Colon (tissue), 2 donors: ENCODE data around the gene DNAJB1.
"Not testable (repeated sequence)": the region's sequence is repeated elsewhere in the genome, so short reads cannot be mapped to it uniquely, and the experiment has no call there.

Source experiments
- FAIRE-seq: peaks from 2 replicates; lab custom pipeline; 2012; peaks lifted over from hg19 to GRCh38; lab: Jason Lieb, UNC
- donor health status: control.
- donor health status: control.

DNAJB1 gene

DNA sequence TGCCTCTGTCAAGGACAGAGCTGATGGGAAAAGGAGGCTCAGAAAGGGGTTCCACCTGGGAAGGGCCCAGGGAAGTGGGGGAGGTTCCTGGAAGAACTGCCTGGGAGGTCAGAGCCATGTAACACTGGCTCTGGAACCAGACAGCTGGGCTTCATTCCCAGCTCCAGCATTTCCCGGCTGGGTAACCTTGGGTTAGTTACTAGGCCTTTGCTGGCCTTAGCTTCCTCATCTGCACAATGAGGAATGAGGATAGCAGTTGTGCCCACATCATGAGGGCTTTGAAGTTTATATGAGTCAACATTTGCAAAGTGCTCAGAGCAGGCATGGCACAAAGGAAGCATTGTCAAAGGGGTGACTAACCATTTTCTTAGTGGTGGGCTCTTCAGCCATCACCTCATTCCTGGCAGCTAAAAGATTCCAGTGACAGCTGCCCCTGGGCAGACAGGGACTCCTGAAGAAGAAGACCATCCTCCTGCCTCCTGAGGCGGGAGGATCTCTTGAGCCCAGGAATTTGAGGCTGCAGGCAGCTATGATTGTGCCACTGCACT is 1.7 kb upstream of the DNAJB1 start:
- FAIRE-seq = no peak

DNA sequence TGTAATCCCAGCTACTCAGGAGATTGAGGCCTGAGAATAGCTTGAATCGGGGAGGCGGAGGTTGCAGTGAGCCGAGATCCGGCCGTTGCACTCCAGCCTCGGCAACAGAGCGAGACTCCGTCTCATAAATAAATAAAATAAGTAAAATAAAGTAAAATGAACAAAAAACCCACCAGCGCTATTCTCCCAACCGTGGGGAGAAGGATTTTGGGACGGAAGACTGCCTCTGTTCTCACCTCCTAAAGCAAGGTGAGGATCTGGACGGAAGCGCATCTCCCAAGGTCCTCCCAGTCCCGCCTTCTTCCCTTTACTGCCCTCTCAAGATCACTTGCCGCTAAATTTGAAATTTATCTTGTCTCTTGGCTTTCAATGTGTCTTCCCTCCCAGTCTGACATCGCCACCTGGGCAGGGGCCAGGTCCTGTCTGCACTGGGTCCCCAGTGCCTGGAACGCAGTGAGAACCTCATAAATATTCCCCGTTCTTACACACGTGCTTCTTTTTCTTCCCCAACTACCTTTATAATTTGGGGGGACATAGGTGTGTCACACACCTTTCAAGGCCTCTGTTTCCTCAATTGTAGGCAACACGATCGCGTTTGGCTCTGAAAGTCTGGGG is 1.2 kb upstream of the DNAJB1 start:
- FAIRE-seq = no peak

DNA sequence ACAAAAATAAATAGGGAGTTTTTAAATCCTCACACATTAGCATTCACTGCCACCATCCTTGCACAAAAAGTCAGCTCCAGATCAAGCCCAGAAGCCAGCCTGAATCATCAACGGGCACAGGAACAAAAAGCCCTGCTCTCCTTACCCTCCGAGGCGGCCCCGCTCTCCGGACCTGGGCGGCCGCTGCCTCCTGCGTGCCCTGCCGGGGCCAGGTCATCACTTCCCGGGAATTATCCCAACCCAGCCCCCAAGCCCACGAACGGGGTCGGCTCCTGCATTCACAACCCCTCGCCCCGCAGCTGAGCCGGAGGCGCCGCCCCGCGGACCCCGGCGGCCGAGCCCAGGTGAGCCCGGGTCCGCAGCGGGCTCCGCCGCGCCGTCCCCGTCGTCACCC is 754 bp downstream of the DNAJB1 start:
- no peak for FAIRE-seq

DNA sequence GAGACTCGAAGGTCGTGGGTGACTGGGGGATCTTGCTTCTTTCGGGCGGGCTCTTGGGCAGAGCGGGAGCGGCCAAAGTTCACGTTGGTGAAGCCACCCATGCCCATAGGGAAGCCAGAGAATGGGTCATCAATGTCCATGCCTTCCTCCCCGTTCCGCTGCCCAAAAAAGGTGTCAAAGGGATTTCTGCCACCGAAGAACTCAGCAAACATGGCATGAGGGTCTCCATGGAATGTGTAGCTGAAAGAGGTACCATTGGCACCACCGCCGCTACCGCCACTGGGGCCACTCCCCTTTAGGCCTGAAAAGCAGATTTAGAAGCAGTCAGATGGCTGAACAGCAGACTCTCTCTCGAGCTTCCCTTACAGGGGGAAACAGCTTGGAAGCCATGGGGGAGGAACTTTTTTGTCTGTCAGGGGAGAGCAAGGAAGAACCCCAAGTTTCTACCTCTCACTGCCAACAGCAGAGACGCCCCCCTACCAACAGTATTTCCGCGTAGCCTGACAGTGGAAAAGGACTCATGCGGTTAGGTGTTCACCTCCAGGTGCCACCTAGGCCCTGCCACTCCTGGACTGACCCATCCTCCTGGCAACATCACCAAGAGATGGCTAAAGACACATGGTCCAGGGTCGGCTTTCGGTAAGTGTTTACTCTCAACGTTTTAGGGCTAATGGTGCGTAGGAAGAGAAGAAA is 1.3 kb downstream of the DNAJB1 start:
- FAIRE-seq = no peak

DNA sequence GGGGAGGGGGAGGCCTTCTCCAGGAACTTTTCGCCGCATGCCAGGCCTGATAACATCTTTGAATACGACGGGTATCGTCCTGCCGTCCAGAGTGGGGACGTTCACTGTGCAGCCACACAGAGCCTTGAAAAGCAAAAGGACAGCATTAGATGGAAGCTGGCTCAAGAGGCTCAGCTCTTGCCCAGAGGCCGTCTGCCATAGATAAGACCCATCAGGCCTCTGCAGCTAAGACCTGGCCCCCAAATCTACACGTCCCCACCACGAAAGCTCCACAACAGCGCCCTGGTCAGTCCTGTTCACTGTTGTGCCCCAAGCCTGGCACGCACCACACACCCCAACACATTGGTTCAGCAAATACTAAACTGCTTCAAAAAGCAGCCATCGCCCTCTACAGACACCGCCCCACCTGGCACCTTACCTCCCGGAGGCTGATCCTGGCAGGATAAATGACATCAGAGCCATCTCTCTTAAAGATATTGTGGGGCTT is 2.1 kb downstream of the DNAJB1 start:
- no peak for FAIRE-seq

DNA sequence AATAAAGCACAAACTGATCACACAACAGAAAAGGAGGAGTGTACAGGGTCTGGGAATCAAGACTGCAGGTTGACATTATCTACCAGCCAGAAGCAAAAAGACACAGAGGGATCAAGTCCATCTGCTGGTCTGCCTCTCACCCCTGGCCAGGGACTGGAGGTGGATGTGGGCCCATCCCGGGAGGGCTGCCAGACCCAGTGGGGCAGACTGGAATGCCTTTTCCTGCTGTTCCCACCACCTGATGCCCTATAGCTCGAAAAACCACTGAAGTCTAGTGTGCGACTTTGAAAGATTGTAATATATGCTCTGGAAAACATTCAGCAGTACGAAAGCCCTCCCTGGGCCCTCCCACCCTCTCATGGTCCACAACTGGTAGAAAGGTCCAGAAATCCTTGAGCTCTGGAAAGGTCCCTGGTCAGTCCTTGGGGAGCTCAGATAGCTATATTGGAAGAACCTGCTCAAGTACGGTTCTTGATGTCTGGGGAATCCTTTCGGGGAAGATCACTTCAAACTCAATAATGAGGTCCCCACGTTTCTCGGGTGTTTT is 2.6 kb downstream of the DNAJB1 start:
- no peak for FAIRE-seq

DNA sequence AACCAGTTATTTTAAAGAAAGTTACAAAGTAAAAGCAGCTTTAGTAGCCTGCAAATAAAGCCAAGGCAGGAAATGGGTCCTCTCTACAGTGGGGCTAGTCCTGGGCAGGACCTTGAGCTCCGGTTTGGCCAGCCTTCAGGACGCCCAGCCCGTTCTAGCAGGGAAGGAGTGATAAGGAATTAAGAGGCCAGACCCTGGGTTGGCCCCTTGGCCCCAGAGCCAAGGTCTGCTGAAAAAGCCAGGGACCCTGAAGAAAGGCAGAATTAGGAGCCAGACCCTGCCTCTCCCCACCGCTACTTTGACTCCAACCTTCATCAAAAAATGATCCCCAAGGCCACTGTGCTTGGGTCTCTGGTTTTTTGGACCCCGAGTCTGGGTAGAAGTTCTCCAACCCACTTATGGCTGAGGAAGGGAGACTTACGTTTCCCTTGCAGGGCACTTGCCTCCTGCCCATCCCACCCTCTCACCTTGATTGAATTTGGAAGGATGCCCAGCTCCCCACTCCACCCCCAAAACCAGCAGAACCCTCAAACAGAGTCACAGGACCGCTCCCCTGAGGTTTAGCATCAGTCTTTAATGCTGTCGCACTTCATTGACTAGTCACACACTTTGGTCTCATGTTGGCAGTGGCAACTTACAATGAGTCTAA is 3.9 kb downstream of the DNAJB1 start:
- FAIRE-seq = no peak

DNA sequence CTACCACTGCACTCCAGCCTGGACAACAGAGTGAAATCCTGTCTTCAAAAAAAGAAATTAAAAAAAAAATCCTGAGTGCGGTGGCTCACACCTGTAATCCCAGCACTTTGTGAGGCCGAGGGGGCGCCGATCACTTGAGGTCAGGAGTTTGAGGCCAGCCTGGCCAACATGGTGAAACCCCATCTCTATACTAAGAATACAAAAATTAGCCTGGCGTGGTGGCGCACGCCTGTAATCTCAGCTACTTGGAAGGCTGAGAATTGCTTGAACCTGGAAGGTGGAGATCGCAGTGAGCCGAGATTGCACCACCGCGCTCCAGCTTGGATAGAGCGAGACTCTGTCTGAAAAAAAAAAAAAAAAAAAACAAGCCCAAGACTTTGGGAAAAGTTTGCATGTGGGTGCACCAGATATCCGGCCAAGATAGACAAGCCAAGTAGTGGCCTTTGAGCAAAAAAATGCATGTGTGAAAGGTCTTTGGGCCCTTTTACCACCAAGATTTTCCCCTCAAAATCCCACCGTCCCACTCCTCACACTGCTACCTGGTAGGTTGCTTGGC is 5.7 kb downstream of the DNAJB1 start:
- FAIRE-seq = no peak

DNA sequence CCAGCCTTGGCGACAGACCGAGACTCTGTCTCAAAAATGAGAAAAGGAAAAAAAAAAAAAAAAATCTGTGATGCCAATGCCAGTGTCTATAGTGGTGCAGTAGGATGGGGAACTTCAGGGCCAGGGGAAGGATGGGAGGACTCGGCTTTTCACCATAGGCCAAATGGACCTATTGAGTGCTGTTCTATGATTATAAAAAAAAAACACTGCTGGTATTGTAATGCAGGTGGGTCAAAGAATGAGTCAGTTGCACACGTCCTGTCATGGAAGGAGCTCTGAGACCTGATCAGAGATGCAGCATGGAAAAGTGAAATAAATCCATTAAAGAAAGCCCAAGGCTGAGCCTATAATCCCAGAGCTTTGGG is 7.0 kb downstream of the DNAJB1 start:
- no peak for FAIRE-seq

DNA sequence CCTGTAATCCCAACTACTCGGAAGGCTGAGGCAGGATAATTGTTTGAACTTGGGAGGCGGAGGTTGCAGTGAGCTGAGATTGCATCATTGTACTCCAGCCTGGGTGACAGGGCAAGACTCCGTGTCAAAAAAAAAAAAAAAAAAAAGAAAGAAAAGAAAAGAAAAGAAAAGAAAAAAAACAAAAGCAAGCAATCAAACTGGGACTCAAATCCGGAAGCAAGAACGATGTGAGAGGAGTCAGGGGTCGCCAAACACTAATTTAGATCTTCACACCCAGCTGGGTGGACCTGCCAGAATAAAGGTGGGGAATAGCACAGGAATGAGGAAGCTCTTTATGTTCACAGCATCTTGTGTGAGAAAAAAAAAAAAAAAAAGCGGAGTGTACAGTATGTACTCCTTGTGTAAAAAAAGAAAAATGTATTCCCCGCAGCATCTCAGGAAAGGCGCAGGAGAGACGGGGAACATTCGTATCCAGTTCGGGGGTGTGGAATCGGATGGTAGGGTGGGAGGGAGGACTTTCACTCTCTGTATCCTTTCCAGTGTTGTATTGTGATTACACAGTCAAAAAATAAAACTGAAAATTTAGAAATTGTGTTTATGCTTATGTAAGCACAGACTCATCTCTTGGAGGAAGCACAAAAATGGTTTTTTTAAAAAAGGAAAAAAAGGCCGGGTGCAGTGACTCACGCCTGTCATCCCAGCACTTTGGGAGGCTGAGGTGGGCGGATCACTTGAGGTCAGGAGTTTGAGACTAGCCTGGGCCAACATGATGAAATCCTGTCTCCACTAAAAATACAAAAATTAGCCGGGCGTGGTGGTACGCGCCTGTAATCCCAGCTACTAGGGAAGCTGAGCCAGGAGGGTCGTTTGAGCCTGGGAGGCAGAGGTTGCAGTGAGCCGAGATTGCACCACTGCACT is 7.6 kb downstream of the DNAJB1 start:
- FAIRE-seq = no peak

DNA sequence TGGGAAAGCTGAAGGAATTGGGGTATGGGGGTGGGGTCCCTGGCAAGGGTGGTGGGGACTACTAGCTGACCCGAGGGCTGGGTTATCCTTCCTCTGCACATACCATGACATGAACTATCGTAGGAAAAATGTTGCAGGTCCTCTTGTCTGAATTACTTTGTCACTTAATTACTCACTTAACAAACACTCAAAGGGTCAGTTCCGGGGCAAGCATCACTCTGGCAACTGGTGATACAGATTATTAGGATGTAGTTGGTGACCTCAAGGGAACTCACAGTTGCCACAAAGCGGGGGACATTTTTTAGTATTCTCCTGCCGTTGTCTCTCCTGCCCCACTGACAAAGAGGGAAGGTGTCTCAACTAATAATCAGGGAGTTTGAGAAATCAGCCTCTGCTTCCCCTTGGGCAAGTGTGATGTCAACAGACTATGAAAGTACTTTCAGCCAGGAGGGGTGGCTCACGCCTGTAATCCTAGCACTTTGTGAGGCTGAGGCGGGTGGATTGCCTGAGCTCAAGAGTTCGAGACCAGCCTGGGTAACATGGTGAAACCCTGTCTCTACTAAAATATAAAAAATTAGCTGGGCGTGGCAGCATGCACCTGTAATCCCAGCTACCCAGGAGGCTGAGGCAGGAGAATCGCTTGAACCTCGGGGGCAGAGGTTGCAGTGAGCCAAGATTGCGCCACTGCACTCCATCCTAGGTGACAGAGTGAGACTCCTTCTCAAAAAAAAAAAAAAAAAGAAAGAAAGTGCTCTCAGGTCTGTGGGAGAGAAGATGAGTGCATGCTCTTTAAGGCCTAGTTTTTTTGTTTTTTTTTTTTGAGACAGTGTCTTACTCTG is 10.3 kb downstream of the DNAJB1 start:
- FAIRE-seq = no peak

DNA sequence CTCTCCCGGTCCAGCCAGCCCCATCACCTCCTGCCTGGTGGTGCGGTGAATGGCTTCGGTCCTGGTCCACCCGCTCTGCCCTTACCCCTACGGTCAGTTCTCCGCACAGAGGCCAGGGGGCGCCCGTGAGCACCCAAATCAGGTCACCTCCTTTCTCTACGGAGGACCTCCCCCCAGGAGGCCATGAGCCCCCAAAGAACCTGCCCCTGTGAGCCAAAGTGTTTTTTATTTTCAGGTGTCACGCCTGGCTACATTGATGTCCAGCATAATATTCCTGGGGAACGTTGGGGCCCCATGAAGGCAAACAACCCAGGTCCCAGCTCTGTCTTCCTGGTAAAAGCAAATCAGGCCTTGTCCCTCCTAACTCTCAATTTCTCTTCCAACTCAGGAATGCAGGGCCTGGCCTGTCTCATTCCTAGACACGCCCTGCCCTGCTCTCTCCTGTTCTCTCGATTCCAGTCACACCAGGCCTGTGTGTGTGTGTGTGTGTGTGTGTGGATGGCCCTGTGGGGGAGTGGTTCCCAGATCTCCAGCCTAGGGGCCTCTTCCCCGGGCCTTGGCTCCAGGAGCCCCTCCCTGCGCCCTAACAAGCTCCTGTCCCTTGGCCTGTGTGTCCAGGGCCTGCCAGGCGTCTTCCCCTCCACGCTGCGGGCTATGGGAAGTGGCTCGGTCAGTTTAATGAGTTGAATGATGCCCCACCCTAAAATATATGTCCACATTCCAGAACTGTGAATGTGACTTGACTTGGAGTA is 12.5 kb downstream of the DNAJB1 start:
- no peak for FAIRE-seq

DNA sequence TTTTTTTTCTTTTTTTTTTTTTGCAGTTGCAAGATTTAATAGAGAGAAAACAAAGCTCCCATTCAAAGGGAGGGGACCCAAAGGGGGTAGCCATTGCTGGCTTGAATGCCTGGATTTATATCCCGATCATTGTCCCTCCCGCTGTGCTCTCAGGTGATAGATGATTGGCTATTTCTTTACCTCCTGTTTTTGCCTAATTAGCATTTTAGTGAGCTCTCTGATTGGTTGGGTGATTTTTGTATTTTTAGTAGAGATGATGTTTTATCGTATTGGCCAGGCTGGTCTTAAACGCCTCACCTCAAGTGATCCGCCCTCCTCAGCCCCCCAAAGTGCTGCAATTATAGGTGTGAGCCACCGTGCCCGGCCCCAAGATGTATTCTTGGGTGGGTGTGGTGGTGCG is 13.6 kb downstream of the DNAJB1 start:
- not testable (repeated sequence) for FAIRE-seq

DNA sequence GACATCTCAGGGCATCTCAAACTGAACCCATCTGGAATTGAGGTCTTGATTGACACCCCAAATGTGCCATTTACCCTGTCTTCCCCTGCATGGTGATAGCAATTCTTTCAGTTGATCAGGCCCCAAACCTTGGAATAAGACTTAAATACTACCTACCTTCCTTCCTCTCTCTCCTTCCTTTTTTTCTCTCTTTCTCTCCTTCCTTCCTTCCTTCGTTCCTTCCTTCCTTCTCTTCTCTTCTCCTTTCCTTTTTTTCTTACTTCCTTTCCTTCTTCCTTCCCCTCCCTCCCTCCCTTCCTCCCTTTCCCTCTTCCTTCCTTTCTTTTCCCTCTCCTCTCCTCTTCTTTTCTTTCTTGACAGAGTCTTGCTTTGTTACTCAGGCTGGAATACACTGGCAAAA is 14.9 kb downstream of the DNAJB1 start:
- no peak for FAIRE-seq

DNA sequence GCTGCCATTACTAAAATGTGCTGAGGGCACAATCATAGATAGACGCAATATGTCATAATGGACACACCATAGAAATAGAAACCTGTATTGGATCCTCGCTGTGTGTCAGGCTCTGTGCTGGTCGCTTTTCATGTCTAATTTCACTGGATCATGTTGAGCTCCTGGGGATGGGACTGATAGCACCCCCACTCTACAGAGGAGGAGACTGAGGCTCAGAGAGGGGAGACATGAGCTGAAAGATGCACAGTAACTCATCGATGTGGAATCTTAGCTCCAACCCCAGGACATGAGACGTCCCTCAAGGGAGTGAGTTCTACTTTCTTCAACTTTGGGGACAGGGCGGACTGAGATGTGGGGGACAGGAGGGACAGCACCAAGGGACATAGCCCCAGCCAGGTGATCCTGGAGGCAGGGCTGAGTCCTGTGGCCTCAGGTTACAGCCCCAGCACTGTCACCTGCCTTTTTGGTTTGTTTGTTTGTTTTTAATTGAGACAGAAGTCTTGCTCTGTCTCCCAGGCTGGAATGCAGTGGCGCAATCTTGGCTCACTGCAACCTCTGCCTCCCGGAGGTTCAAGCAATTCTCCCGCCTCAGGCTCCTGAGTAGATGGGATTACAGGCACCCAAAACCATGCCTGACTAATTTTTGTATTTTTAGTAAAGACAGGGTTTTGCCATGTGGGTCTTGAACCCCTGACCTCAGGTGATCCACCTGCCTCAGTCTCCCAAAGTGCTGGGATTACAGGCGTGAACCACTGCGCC is 15.7 kb downstream of the DNAJB1 start:
- no peak for FAIRE-seq

DNA sequence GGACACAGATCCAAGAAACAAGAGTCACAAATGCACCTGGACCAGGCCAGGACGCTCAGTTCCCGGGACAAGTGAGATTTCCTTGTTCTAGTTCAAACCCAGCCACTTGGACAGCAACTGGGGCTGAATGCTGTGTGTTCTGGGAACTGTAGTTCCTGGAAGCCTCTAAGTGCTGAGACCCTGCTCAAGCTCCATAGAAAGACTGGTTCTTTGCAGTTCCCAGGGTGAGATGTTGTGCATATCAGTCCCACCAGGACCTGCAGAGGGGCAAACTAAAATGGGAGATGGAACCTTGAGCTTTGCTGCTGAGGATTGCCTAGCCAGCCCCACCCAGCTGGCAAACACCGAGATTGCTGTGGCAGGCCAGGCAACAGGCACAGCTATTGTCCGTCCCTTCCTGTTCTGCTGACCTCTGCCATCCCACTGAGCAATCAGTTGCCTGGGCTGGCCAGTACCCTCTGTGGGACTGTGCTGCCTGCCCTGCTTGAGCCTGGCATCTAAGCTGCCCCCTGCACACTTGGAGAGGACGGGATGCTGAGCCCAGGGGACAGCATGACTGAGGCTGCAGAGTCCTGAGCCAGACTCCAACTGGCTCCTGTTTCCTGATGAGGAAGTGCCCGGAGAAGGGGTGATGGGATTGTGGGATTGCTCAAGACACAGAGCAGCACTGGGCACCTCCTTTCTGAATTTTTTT is 20.8 kb downstream of the DNAJB1 start:
- no peak for FAIRE-seq

DNA sequence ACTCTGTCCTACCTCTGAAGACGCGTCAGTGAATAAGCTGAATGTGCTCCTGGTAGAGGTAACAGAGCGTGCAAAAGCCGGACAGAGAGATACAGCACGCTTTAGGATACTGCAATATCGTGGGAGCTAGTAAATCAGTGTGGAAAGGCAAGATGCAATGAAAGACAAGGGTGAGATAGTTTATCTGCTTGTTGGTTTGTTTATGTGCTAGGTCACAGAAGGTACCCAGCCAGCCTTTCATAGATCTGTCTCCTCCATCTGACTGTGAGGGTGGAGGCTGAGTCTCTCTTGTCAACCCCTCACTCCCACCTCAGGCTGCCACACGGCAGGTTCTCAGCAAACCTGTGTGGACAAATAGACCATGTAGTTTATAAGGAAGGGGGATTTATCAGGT is 21.4 kb downstream of the DNAJB1 start:
- FAIRE-seq = no peak

DNA sequence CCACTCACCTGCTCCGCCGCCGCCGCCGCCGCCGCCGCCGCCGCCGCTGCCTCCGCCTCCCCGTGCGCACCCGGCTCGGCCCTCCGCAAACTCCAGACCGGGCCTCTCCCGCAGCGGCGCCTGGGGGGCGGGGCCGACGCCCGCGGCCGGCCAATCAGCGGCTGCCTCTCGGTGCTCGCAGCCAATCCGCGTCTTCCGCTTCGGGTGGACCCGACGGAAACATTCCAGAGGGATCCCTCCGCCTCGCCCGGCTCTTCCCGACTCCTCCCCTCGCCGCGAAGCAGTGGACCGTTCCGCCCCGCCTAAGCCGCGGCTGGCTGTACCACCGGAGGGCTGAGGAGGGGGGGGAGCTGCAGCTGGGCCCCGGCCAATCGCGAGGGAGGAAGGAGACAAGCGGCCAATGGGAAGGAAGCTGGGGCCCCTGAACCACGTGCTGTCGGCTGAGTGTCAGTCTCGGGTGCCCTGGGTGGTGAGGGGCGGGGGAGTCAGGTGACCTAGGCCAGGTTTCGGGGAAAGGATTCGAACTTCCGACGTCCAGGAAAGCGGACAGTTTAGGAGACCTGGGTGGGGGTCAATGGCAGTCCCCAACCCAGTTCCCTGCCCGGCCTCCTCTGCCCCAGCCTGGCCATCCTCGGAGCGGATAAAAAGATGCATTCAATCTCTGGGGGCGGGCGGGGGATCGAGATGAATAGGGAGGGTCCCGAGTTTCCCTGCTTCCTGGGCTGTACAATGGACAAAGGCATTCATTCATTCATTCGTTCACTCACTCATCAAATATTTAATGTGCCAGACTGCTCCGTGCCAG is 22.0 kb downstream of the DNAJB1 start, which contains the start of gene GIPC1:
Gene GIPC1 (minus strand): TSS at position 99 of the 805 bp plus-strand sequence. CDS start 13,151 bp downstream, outside the sequence.
- no peak for FAIRE-seq
